PC-3 (cell line): ENCODE results near the gene PPP1R26.

Experiments
- EZH2 ChIP-seq: fragments of 300-600 bp; sonication (generic); IDR thresholded peaks from one replicate; pipeline ENCODE4 v1.6.1; 2017; ENCODE audit warnings: antibody characterized with exemption, mild to moderate bottlenecking, low read length; ENCODE audit not compliant: unreplicated experiment
- EZH2phosphoT487 ChIP-seq: fragments of 300-600 bp; sonication (generic); IDR thresholded peaks from 2 replicates; pipeline ENCODE4 v1.6.1; 2018; ENCODE audit warnings: mild to moderate bottlenecking, antibody characterized with exemption, low read length, borderline replicate concordance
- TF ChIP-seq, protein P1 (sequence below): fragments of 300-600 bp; sonication (generic); conservative IDR thresholded peaks from 2 replicates; pipeline ENCODE4 v1.5.1; 2017; ENCODE audit warnings: antibody characterized with exemption, low read depth, mild to moderate bottlenecking, low read length

DNA sequence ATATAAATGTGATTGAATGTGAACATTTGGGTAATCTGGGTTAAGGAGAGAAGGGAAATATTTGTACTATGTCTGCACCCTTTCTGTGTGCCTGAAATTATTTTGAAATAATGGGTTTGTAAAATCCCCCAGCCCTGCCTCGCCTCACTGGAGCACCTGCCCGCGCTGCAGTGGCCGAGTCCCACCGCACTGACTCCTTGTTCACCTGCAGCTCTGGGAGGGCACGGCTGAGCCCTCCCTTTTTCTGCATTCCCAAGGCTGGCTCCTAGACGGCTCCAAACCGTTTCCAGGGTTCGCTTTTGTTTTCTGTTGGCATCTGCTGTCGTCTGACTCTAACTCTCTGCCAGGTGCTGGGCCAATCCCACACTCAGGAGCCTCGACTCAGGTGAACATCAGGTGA is 17.6 kb upstream of the PPP1R26 start:
- TF ChIP-seq, protein P1, sequence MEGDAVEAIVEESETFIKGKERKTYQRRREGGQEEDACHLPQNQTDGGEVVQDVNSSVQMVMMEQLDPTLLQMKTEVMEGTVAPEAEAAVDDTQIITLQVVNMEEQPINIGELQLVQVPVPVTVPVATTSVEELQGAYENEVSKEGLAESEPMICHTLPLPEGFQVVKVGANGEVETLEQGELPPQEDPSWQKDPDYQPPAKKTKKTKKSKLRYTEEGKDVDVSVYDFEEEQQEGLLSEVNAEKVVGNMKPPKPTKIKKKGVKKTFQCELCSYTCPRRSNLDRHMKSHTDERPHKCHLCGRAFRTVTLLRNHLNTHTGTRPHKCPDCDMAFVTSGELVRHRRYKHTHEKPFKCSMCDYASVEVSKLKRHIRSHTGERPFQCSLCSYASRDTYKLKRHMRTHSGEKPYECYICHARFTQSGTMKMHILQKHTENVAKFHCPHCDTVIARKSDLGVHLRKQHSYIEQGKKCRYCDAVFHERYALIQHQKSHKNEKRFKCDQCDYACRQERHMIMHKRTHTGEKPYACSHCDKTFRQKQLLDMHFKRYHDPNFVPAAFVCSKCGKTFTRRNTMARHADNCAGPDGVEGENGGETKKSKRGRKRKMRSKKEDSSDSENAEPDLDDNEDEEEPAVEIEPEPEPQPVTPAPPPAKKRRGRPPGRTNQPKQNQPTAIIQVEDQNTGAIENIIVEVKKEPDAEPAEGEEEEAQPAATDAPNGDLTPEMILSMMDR: no peak
- TF ChIP-seq EZH2 (no peak), EZH2phosphoT487 (no peak)
